H1 (cell line): Measurements from ENCODE around the gene DAAM1.

Source experiments
- CEBPB ChIP-seq: IDR thresholded peaks from 2 replicates; pipeline ENCODE4 v1.6.1; 2012; ENCODE audit warnings: low read depth, low read length
- CHD1 ChIP-seq: IDR thresholded peaks from 2 replicates; pipeline ENCODE4 v1.6.1; 2012; ENCODE audit warnings: low read depth, low read length, improper control_type of control experiment
- CREB1 ChIP-seq: IDR thresholded peaks from 2 replicates; pipeline ENCODE4 v1.6.1; 2012; ENCODE audit warnings: inconsistent platforms
- KDM4A ChIP-seq: IDR thresholded peaks from one replicate; pipeline ENCODE4 v1.7.1; 2012; ENCODE audit warnings: low read depth, mild to moderate bottlenecking, moderate library complexity, low read length, inconsistent platforms; ENCODE audit not compliant: severe bottlenecking
- MAFK ChIP-seq: IDR thresholded peaks from 2 replicates; pipeline ENCODE4 v1.6.1; 2012; ENCODE audit warnings: low read depth, mild to moderate bottlenecking, improper control_type of control experiment, low read length
- PHF8 ChIP-seq: fragments of 200-600 bp; sonication (generic); conservative IDR thresholded peaks from 2 replicates; pipeline ENCODE4 v1.7.1; 2012; ENCODE audit warnings: low read depth, mild to moderate bottlenecking, inconsistent platforms, low read length, moderate library complexity
- POLR2A ChIP-seq, 2 experiments: IDR thresholded peaks; 1 replicate in 1 of 2; 2 replicates in 1 of 2; pipeline ENCODE4 v1.6.1; 2011; ENCODE audit warnings: low read depth in 2 of 2, low read length in 2 of 2, mild to moderate bottlenecking in 2 of 2; ENCODE audit errors: control extremely low read depth in 1 of 2
- POLR2AphosphoS5 ChIP-seq: IDR thresholded peaks from 2 replicates; pipeline ENCODE4 v1.6.1; 2011; ENCODE audit warnings: low read depth, low read length
- RAD21 ChIP-seq, 2 experiments: IDR thresholded peaks in 1 of 2; conservative IDR thresholded peaks in 1 of 2; 2 replicates each; pipeline ENCODE4 v1.6.1; 2011; ENCODE audit warnings: low read depth in 2 of 2, low read length in 2 of 2, improper control_type of control experiment in 1 of 2, inconsistent platforms in 1 of 2, mild to moderate bottlenecking in 1 of 2, moderate library complexity in 1 of 2
- ZNF274 ChIP-seq: IDR thresholded peaks from 2 replicates; pipeline ENCODE4 v1.7.0; 2012; ENCODE audit warnings: low read length, borderline replicate concordance; ENCODE audit errors: extremely low read depth
- TF ChIP-seq, protein P1 (sequence below), 3 experiments: IDR thresholded peaks; 1 replicate in 2 of 3; 2 replicates in 1 of 3; pipeline versions ENCODE4 v1.5.1 to v1.6.1; 2011; ENCODE audit warnings: low read length in 3 of 3, mild to moderate bottlenecking in 3 of 3, inconsistent platforms in 2 of 3, low read depth in 1 of 3, moderate library complexity in 1 of 3; ENCODE audit not compliant: insufficient read depth in 1 of 3; ENCODE audit errors: control extremely low read depth in 1 of 3
- TF ChIP-seq, protein P2 (sequence below): IDR thresholded peaks from 2 replicates; pipeline ENCODE4 v1.6.1; 2012; ENCODE audit warnings: low read length, inconsistent platforms
- TF ChIP-seq, protein P3 (sequence below): IDR thresholded peaks from 2 replicates; pipeline ENCODE4 v1.6.1; 2012; ENCODE audit warnings: inconsistent platforms

- TF ChIP-seq, protein P1, sequence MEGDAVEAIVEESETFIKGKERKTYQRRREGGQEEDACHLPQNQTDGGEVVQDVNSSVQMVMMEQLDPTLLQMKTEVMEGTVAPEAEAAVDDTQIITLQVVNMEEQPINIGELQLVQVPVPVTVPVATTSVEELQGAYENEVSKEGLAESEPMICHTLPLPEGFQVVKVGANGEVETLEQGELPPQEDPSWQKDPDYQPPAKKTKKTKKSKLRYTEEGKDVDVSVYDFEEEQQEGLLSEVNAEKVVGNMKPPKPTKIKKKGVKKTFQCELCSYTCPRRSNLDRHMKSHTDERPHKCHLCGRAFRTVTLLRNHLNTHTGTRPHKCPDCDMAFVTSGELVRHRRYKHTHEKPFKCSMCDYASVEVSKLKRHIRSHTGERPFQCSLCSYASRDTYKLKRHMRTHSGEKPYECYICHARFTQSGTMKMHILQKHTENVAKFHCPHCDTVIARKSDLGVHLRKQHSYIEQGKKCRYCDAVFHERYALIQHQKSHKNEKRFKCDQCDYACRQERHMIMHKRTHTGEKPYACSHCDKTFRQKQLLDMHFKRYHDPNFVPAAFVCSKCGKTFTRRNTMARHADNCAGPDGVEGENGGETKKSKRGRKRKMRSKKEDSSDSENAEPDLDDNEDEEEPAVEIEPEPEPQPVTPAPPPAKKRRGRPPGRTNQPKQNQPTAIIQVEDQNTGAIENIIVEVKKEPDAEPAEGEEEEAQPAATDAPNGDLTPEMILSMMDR (IDR thresholded peaks at IDR 0.05; ENCODE audit: control extremely low read depth in 1 of 3, insufficient read depth in 1 of 3, low read depth in 1 of 3, low read length in 3 of 3): no peak
- TF ChIP-seq POLR2A (IDR thresholded peaks at IDR 0.05; ENCODE audit: control extremely low read depth in 1 of 2, low read depth in 2 of 2, low read length in 2 of 2) (no peak), KDM4A (no peak), CREB1 (no peak), RAD21 (IDR thresholded peaks at IDR 0.05 in 1 of 2, conservative IDR thresholded peaks at IDR 0.05 in 1 of 2; ENCODE audit: low read depth in 2 of 2, low read length in 2 of 2) (no peak), CHD1 (no peak), PHF8 (no peak), MAFK (no peak), POLR2AphosphoS5 (no peak), CEBPB (no peak), ZNF274 (no peak)
- TF ChIP-seq, protein P2, sequence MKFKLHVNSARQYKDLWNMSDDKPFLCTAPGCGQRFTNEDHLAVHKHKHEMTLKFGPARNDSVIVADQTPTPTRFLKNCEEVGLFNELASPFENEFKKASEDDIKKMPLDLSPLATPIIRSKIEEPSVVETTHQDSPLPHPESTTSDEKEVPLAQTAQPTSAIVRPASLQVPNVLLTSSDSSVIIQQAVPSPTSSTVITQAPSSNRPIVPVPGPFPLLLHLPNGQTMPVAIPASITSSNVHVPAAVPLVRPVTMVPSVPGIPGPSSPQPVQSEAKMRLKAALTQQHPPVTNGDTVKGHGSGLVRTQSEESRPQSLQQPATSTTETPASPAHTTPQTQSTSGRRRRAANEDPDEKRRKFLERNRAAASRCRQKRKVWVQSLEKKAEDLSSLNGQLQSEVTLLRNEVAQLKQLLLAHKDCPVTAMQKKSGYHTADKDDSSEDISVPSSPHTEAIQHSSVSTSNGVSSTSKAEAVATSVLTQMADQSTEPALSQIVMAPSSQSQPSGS: no peak
- TF ChIP-seq, protein P3, sequence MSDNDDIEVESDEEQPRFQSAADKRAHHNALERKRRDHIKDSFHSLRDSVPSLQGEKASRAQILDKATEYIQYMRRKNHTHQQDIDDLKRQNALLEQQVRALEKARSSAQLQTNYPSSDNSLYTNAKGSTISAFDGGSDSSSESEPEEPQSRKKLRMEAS: no peak
Observed at GRCh38 chr14:59355091-59355490, 166.6 kb downstream of the DAAM1 start.
